NCI-H146 (cell line): ENCODE measurements around the gene EIF4EBP3.
A peak's percentile ranks its signal among the peaks of the same experiment; 100 is the strongest.

Experiments
- DNase-seq: peaks from one replicate; lab custom pipeline; 2025; lab: John Stamatoyannopoulos, UW

Gene EIF4EBP3

GRCh38 chr5:140547508-140548299, at the start of gene EIF4EBP3:
Gene EIF4EBP3, plus strand, starts transcription at chr5:140547662. Its CDS starts 76 bp downstream, at chr5:140547738.
- DNase-seq: no peak

DNA sequence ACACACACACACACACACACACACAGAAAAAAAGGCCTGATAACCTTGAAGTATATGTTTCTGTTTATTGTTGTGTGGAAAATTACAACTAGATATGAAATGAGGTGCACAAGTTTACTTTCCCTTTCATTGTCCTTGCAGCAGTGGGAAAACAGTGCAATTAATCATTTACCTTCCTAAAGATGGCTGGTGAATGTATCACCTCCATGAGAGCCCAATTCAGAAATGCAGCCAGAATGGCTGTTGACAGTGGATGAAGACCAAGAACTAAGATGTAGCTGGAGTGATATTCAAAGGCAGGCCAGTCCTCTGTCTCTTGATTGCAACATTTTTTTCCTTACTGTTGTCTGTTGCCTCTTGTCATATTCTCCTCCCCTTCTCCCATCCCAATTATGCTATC, 49.6 kb upstream of the EIF4EBP3 start:
- no peak for DNase-seq

DNA sequence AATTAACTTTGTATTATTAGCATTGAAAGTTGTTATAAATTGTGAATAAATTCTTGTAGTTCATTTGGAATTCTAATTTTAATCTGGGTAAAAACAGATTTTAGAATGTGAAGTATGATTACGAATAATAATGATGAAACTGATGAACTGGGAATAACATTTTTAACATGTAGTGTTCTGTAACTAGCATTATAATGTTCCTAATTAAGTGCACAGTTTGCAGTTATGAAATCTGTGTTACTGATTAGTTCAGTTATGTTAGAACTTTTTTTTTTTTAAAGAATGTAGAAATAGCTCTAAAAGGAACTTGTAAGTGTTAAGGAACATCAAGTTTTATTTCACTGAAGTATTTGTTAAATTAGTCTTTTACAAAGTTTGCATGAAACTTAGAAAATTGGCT, 48.9 kb upstream of the EIF4EBP3 start:
- DNase-seq: no peak

DNA sequence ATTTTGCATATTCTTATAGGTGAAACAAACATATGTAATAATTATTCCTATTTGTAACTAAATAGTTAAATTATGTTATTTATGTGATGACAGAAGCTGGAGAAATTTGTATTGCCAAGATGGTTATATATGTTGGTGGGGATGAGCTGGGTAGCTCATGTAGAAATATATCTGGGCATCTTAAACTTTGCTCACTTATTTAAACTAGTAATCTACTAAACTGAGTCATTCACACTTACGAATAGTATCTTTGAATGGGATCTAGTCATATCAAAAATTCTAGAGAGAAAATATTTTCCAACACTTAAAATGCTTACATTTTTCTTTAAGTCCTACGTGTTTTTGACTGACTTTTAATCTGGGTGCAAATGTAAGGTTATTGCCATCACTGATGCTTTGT, 44.6 kb upstream of the EIF4EBP3 start:
- DNase-seq: no peak

GRCh38 chr5:140509898-140510297, 37.6 kb upstream of the EIF4EBP3 start:
- peak; percentile 17 for DNase-seq

DNA sequence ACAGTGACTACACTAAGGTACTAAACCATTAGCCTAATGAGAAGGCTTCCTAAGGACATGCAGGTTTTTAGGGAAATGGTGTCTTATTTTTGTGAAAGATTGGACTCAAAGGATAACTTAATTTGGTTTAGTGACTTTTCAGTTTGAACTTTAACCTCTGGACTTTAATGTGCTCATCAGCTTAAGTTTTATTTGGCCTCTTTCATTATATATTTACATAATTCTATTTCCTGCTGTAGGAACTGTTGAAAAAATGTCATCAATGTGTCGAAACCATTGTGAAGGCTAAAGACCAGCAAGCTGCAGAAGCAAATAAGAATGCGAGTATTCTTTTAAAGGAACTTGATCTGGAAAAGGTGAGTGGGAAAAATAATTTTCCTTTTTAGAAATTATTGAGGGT, 34.3 kb upstream of the EIF4EBP3 start:
- DNase-seq: no peak

DNA sequence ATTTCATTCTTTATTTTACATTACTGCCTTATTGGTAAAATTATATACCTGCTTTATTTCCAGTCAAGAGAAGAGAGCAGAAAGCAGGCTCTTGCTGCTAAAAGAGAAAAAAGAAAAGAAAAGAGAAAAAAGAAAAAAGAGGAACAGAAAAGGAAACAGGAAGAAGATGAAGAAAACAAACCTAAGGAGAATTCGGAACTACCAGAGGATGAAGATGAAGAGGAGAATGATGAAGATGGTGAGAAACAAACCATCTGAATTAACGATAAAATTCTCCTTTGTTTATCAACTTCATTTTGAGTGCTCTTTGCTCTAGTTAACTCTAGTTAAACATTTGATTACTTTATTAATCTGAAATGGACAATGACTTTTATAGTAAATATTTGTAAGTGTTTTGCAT, 23.5 kb upstream of the EIF4EBP3 start:
- no peak for DNase-seq

DNA sequence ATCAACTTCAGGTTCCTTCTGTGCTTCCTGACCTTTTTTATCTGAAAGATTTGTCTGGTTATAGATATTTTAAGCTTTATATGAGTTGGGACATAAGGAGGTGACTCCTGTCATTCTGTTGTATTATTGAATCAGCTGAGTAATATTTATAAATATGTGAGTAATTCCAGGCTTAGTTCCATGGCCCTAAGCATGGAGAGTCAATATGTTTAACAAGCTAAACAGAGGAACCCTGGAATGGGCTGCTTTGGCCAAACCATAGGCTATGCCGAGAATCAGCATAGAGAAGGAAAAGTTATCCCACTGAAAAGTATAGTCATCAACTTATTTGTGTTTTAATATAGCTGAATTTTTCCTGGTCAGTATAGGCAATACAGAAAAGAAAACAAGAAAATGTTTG, 7.2 kb upstream of the EIF4EBP3 start:
- DNase-seq: no peak

- no peak for DNase-seq
Measured at GRCh38 chr5:140542972-140543371, 4.5 kb upstream of the EIF4EBP3 start.

- no peak for DNase-seq
Measured at GRCh38 chr5:140544986-140545385, 2.5 kb upstream of the EIF4EBP3 start.

GRCh38 chr5:140545606-140546005, 1.9 kb upstream of the EIF4EBP3 start:
- DNase-seq: no peak

DNA sequence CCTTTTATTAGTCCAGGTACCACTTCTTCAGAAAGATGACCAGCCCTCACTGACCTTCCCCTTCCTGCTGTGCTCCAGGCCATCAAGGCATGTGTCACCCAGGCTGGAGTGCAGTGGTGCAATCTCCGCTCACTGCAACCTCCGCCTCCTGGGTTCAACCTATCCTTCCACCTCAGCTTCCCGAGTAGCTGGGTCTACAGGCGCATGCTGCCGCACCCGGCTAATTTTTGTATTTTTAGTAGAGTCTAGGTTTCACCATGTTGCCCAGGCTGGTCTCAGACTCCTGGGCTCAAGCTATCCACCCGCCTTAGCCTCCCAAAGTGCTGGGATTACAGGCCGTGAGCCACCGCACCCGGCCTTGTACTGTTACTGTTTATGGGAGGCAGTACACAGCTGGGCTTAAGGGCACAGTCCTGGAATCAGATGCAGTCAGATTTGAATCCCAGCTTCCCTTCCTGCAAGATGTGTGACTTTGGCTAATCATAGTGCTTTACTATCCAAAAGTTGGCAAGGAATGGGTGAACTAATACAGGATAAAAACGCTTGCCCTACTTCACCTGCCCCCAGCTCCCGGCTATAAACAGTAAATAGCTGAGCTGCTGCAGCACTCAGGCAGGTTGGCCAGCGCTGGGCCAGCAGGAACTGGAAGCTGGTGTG, 483 bp upstream of the EIF4EBP3 start:
- DNase-seq: no peak

GRCh38 chr5:140548300-140548688, 832 bp downstream of the EIF4EBP3 start:
- no peak for DNase-seq

GRCh38 chr5:140548791-140549190, 1.3 kb downstream of the EIF4EBP3 start:
- DNase-seq: no peak

GRCh38 chr5:140549237-140550144, 2.0 kb downstream of the EIF4EBP3 start:
- no peak for DNase-seq

GRCh38 chr5:140550147-140551079, 3.0 kb downstream of the EIF4EBP3 start:
- DNase-seq: no peak

- no peak for DNase-seq
Measured at GRCh38 chr5:140551872-140552271, 4.4 kb downstream of the EIF4EBP3 start.

- DNase-seq: no peak
Measured at GRCh38 chr5:140553657-140554056, 6.2 kb downstream of the EIF4EBP3 start.

GRCh38 chr5:140554454-140554853, 7.0 kb downstream of the EIF4EBP3 start:
- DNase-seq: no peak

- no peak for DNase-seq
Measured at GRCh38 chr5:140555747-140556312, 8.4 kb downstream of the EIF4EBP3 start.

GRCh38 chr5:140556438-140556837, 9.0 kb downstream of the EIF4EBP3 start:
- peak; percentile 8 for DNase-seq
